Measurements from ENCODE around the gene FAM217B. TPM values are rescaled to one million over a fixed set of nuclear protein-coding genes. Genes with fewer than 3 reads are reported as not detected.
A peak's percentile ranks its signal among the peaks of the same experiment; 100 is the strongest.

FAM217B gene
- total RNA-seq, 1 donor from 2014 or later: 20.6 TPM

GRCh38 chr20:59945175-59945574, 5.0 kb downstream of the FAM217B start:
- no peak for FAIRE-seq
- H3K4me1 ChIP-seq (ENCODE audit: insufficient read depth, low read length): no peaks in the 10 kb centered on the region
- H3K9ac ChIP-seq (ENCODE audit: low read length): no peak overlapping the region
- no peak overlapping the region for H3K4me2 ChIP-seq (ENCODE audit: low read length)
- no peaks in the 10 kb centered on the region for H3K27me3 ChIP-seq (ENCODE audit: insufficient read depth, low read length)
- TF ChIP-seq EZH2 (IDR thresholded peaks at IDR 0.05; ENCODE audit: insufficient read depth, low read length) (no peak), CTCF (IDR thresholded peaks at IDR 0.05; ENCODE audit: insufficient read depth, low read depth, low read length) (no peak)
- no peaks in the 10 kb centered on the region for H3K36me3 Mint-ChIP-seq (ENCODE audit: low read depth, unreplicated experiment)
- no peak overlapping the region for H3K4me3 Mint-ChIP-seq (ENCODE audit: unreplicated experiment)
- no peak overlapping the region for H3K4me3 ChIP-seq (ENCODE audit: insufficient read depth, low read depth, low read length)
- H3K27me3 Mint-ChIP-seq (ENCODE audit: low read depth, unreplicated experiment): no peaks in the 10 kb centered on the region
- no peak overlapping the region for H3K27ac ChIP-seq (ENCODE audit: low read depth, low read length)
- H3K4me1 Mint-ChIP-seq (ENCODE audit: low read depth, unreplicated experiment): peaks cover 23% of the 10 kb centered on the region
- DNase-seq (ENCODE audit: low read depth): no peak
- peaks cover 9% of the 10 kb centered on the region for H3K36me3 ChIP-seq (ENCODE audit: insufficient read depth, low read length)
- no peaks in the 10 kb centered on the region for H4K20me1 ChIP-seq (ENCODE audit: insufficient read depth, low read length)
- H3K9me3 Mint-ChIP-seq (ENCODE audit: unreplicated experiment): no peaks in the 10 kb centered on the region
- H2AFZ ChIP-seq (ENCODE audit: low read depth, low read length): no peak overlapping the region
- no peaks in the 10 kb centered on the region for H3K9me3 ChIP-seq (ENCODE audit: insufficient read depth, low read depth, low read length)
- H3K79me2 ChIP-seq (ENCODE audit: insufficient read depth, low read length): peaks cover 12% of the 10 kb centered on the region
- H3K27ac Mint-ChIP-seq (ENCODE audit: unreplicated experiment): no peak overlapping the region

- no peaks in the 10 kb centered on the region for H3K27me3 ChIP-seq (ENCODE audit: insufficient read depth, low read length)
Observed at GRCh38 chr20:59945731-59946130, 5.5 kb downstream of the FAM217B start.

More at GRCh38 chr20:59945731-59946130, 5.5 kb downstream of the FAM217B start:
- no peaks in the 10 kb centered on the region for H3K4me1 ChIP-seq (ENCODE audit: insufficient read depth, low read length)
- H3K4me2 ChIP-seq (ENCODE audit: low read length): no peak overlapping the region
- no peak overlapping the region for H3K27ac ChIP-seq (ENCODE audit: low read depth, low read length)
- Mint-ChIP-seq H3K27me3 (ENCODE audit: low read depth, unreplicated experiment) (no peaks in the 10 kb centered on the region), H3K4me3 (ENCODE audit: unreplicated experiment) (no peak overlapping the region), H3K4me1 (ENCODE audit: low read depth, unreplicated experiment) (peaks cover 23% of the 10 kb centered on the region), H3K27ac (ENCODE audit: unreplicated experiment) (peak overlapping the region; percentile 24), H3K36me3 (ENCODE audit: low read depth, unreplicated experiment) (no peaks in the 10 kb centered on the region), H3K9me3 (ENCODE audit: unreplicated experiment) (no peaks in the 10 kb centered on the region)
- peaks cover 9% of the 10 kb centered on the region for H3K36me3 ChIP-seq (ENCODE audit: insufficient read depth, low read length)
- DNase-seq (ENCODE audit: low read depth) (no peak), FAIRE-seq (no peak)
- H3K4me3 ChIP-seq (ENCODE audit: insufficient read depth, low read depth, low read length): no peak overlapping the region
- H3K9ac ChIP-seq (ENCODE audit: low read length): no peak overlapping the region
- no peak overlapping the region for H2AFZ ChIP-seq (ENCODE audit: low read depth, low read length)
- peaks cover 12% of the 10 kb centered on the region for H3K79me2 ChIP-seq (ENCODE audit: insufficient read depth, low read length)
- no peak for TF ChIP-seq EZH2 (IDR thresholded peaks at IDR 0.05; ENCODE audit: insufficient read depth, low read length)
- TF ChIP-seq CTCF (IDR thresholded peaks at IDR 0.05; ENCODE audit: insufficient read depth, low read depth, low read length): no peak
- H4K20me1 ChIP-seq (ENCODE audit: insufficient read depth, low read length): no peaks in the 10 kb centered on the region
- H3K9me3 ChIP-seq (ENCODE audit: insufficient read depth, low read depth, low read length): no peaks in the 10 kb centered on the region

All from astrocyte (in vitro differentiated cells and primary cell).